ENCODE data around the gene TM4SF1.
A peak's percentile ranks its signal among the peaks of the same experiment; 100 is the strongest.

Gene TM4SF1

GRCh38 chr3:149366941-149367840 is 10.3 kb downstream of the TM4SF1 start:
- no peak overlapping the region for H3K9ac ChIP-seq (ENCODE audit: low read length)
- H4K8ac ChIP-seq (ENCODE audit: low read length), result no peak overlapping the region
- DNase-seq, result peak; percentile 77
- peak overlapping the region in 1 of 2 experiments; percentile 64 for H3K4ac ChIP-seq (ENCODE audit: low read depth in 1 of 2, low read length in 2 of 2)
- peaks cover 0 to 10% of the 10 kb centered on the region in 2 experiments for H3K36me3 ChIP-seq (ENCODE audit: control insufficient read depth in 1 of 2, insufficient read depth in 2 of 2, low read depth in 1 of 2, low read length in 2 of 2)
- no peaks in the 10 kb centered on the region for H3K79me1 ChIP-seq (replicated peaks; ENCODE audit: low read length, poor library complexity, severe bottlenecking)
- H2AK5ac ChIP-seq (ENCODE audit: low read length, severe bottlenecking), result no peak overlapping the region
- no peak overlapping the region for H2BK15ac ChIP-seq (ENCODE audit: low read depth, poor library complexity, severe bottlenecking)
- no peak overlapping the region for H2BK5ac ChIP-seq (ENCODE audit: low read depth, low read length, poor library complexity, severe bottlenecking)
- H2BK120ac ChIP-seq (ENCODE audit: low read depth, low read length), result no peak overlapping the region
- peaks cover 3% of the 10 kb centered on the region for H3K4me1 ChIP-seq (ENCODE audit: control insufficient read depth, insufficient read depth, low read depth, low read length)
- H3K9me3 ChIP-seq (ENCODE audit: control insufficient read depth, low read length), result no peaks in the 10 kb centered on the region
- H2BK12ac ChIP-seq (ENCODE audit: low read length in 2 of 2), result peak overlapping the region in 1 of 2 experiments; percentile 47
- H4K91ac ChIP-seq (ENCODE audit: low read length), result no peak overlapping the region
- no peak overlapping the region for H3K4me2 ChIP-seq (ENCODE audit: low read length, poor library complexity, severe bottlenecking)
- no peak overlapping the region for H3K18ac ChIP-seq (ENCODE audit: low read depth in 1 of 2, low read length in 2 of 2)
- WGBS, result 74% methylated on average over 3 of the region's 3 CpGs
- no peak overlapping the region for H3K14ac ChIP-seq (ENCODE audit: low read length in 2 of 2)
- H3K27me3 ChIP-seq (ENCODE audit: control insufficient read depth in 1 of 2, insufficient read depth in 1 of 2, low read length in 2 of 2), result no peaks in the 10 kb centered on the region
- no peak overlapping the region for H3K4me3 ChIP-seq (ENCODE audit: insufficient read depth in 1 of 2, low read depth in 1 of 2, low read length in 2 of 2)
- peak overlapping the region; percentile 46 for H3K27ac ChIP-seq (ENCODE audit: low read length, poor library complexity, severe bottlenecking)
- peak overlapping the region; percentile 58 for H2AFZ ChIP-seq (ENCODE audit: low read depth, low read length)
- no peak overlapping the region for H3K23ac ChIP-seq (ENCODE audit: low read length in 2 of 2)

DNA sequence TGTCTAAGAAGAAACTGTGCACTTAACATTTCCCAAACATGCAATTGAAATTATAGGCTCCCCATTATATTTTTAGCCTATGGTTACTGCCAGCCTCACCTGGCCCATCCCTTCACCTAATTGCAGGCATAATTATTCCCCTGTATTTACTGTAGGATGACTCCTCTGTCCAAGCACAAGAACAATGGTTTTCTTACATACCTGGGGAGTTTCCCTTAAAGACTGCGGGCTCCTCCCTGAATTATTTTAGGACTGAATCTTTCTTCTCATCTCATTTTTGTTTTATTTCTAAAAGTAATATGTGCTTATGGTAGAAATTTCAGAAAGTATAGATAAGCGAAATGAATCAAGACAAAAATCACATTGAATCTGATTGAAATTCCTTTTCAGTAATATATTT is 11.4 kb downstream of the TM4SF1 start:
- Histone ChIP-seq H3K4ac (ENCODE audit: low read depth in 1 of 2, low read length in 2 of 2) (no peak overlapping the region), H4K91ac (ENCODE audit: low read length) (no peak overlapping the region)

DNA sequence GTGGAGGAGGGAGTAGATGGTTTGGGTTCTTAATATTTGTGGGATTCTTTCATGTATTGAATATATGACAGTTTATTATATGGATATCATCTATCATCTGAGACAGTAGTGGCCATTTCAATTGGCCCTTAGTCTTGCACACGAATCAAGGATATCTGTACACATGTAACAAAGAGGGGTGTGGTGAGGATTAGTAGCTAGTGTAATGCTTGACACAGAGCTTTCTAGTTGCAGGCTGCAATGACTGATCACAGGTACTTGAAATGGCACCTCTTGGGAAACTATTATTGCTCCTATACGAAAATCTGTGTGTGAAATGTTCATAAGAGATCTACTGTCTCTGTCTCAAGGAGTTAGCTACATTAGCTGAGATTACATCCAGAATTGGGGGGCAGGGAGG is 12.8 kb downstream of the TM4SF1 start:
- Histone ChIP-seq H3K4ac (ENCODE audit: low read depth in 1 of 2, low read length in 2 of 2) (no peak overlapping the region), H2BK120ac (ENCODE audit: low read depth, low read length) (no peak overlapping the region), H3K79me1 (replicated peaks; ENCODE audit: low read length, poor library complexity, severe bottlenecking) (no peaks in the 10 kb centered on the region), H3K9me3 (ENCODE audit: control insufficient read depth, low read length) (no peaks in the 10 kb centered on the region), H4K8ac (ENCODE audit: low read length) (no peak overlapping the region), H3K27me3 (ENCODE audit: control insufficient read depth in 1 of 2, insufficient read depth in 1 of 2, low read length in 2 of 2) (no peaks in the 10 kb centered on the region), H3K27ac (ENCODE audit: low read length, poor library complexity, severe bottlenecking) (no peak overlapping the region), H2BK15ac (ENCODE audit: low read depth, poor library complexity, severe bottlenecking) (no peak overlapping the region), H3K18ac (ENCODE audit: low read depth in 1 of 2, low read length in 2 of 2) (no peak overlapping the region), H3K4me3 (ENCODE audit: insufficient read depth in 1 of 2, low read depth in 1 of 2, low read length in 2 of 2) (no peak overlapping the region), H4K91ac (ENCODE audit: low read length) (no peak overlapping the region), H3K14ac (ENCODE audit: low read length in 2 of 2) (no peak overlapping the region), H3K36me3 (ENCODE audit: control insufficient read depth in 1 of 2, insufficient read depth in 2 of 2, low read depth in 1 of 2, low read length in 2 of 2) (no peaks in the 10 kb centered on the region), H2BK5ac (ENCODE audit: low read depth, low read length, poor library complexity, severe bottlenecking) (no peak overlapping the region), H3K9ac (ENCODE audit: low read length) (no peak overlapping the region), H2AK5ac (ENCODE audit: low read length, severe bottlenecking) (no peak overlapping the region), H3K4me1 (ENCODE audit: control insufficient read depth, insufficient read depth, low read depth, low read length) (peaks cover 1% of the 10 kb centered on the region), H2BK12ac (ENCODE audit: low read length in 2 of 2) (no peak overlapping the region), H2AFZ (ENCODE audit: low read depth, low read length) (no peak overlapping the region), H3K23ac (ENCODE audit: low read length in 2 of 2) (no peak overlapping the region), H3K4me2 (ENCODE audit: low read length, poor library complexity, severe bottlenecking) (no peak overlapping the region)
- 100% methylated on average over 2 of the region's 2 CpGs for WGBS
- DNase-seq, result no peak

More for the DNA sequence above, 11.4 kb downstream of the TM4SF1 start:
- Histone ChIP-seq H3K4me2 (ENCODE audit: low read length, poor library complexity, severe bottlenecking) (no peak overlapping the region), H2AK5ac (ENCODE audit: low read length, severe bottlenecking) (no peak overlapping the region), H2BK12ac (ENCODE audit: low read length in 2 of 2) (no peak overlapping the region), H3K27ac (ENCODE audit: low read length, poor library complexity, severe bottlenecking) (no peak overlapping the region), H3K23ac (ENCODE audit: low read length in 2 of 2) (no peak overlapping the region), H3K14ac (ENCODE audit: low read length in 2 of 2) (no peak overlapping the region), H3K4me3 (ENCODE audit: insufficient read depth in 1 of 2, low read depth in 1 of 2, low read length in 2 of 2) (no peak overlapping the region), H3K27me3 (ENCODE audit: control insufficient read depth in 1 of 2, insufficient read depth in 1 of 2, low read length in 2 of 2) (no peaks in the 10 kb centered on the region), H3K9ac (ENCODE audit: low read length) (no peak overlapping the region), H2BK5ac (ENCODE audit: low read depth, low read length, poor library complexity, severe bottlenecking) (no peak overlapping the region), H3K4me1 (ENCODE audit: control insufficient read depth, insufficient read depth, low read depth, low read length) (peaks cover 1% of the 10 kb centered on the region), H3K36me3 (ENCODE audit: control insufficient read depth in 1 of 2, insufficient read depth in 2 of 2, low read depth in 1 of 2, low read length in 2 of 2) (peaks cover 0 to 3% of the 10 kb centered on the region in 2 experiments), H4K8ac (ENCODE audit: low read length) (no peak overlapping the region), H3K9me3 (ENCODE audit: control insufficient read depth, low read length) (no peaks in the 10 kb centered on the region), H3K18ac (ENCODE audit: low read depth in 1 of 2, low read length in 2 of 2) (no peak overlapping the region), H2BK120ac (ENCODE audit: low read depth, low read length) (no peak overlapping the region), H2BK15ac (ENCODE audit: low read depth, poor library complexity, severe bottlenecking) (no peak overlapping the region), H2AFZ (ENCODE audit: low read depth, low read length) (no peak overlapping the region), H3K79me1 (replicated peaks; ENCODE audit: low read length, poor library complexity, severe bottlenecking) (no peaks in the 10 kb centered on the region)
- no peak for DNase-seq
- no CpG with 5 or more reads among the region's 2 CpGs for WGBS

- Histone ChIP-seq H3K14ac (ENCODE audit: low read length in 2 of 2) (no peak overlapping the region), H3K79me1 (replicated peaks; ENCODE audit: low read length, poor library complexity, severe bottlenecking) (no peaks in the 10 kb centered on the region), H4K8ac (ENCODE audit: low read length) (no peak overlapping the region), H3K4me3 (ENCODE audit: insufficient read depth in 1 of 2, low read depth in 1 of 2, low read length in 2 of 2) (no peak overlapping the region), H3K4ac (ENCODE audit: low read depth in 1 of 2, low read length in 2 of 2) (no peak overlapping the region), H2BK120ac (ENCODE audit: low read depth, low read length) (no peak overlapping the region), H3K4me1 (ENCODE audit: control insufficient read depth, insufficient read depth, low read depth, low read length) (peaks cover 1% of the 10 kb centered on the region), H2BK5ac (ENCODE audit: low read depth, low read length, poor library complexity, severe bottlenecking) (no peak overlapping the region), H2BK12ac (ENCODE audit: low read length in 2 of 2) (no peak overlapping the region), H3K27me3 (ENCODE audit: control insufficient read depth in 1 of 2, insufficient read depth in 1 of 2, low read length in 2 of 2) (no peaks in the 10 kb centered on the region), H3K27ac (ENCODE audit: low read length, poor library complexity, severe bottlenecking) (no peak overlapping the region), H3K9ac (ENCODE audit: low read length) (no peak overlapping the region), H3K23ac (ENCODE audit: low read length in 2 of 2) (no peak overlapping the region), H3K18ac (ENCODE audit: low read depth in 1 of 2, low read length in 2 of 2) (peak overlapping the region in 1 of 2 experiments; percentile 49), H2BK15ac (ENCODE audit: low read depth, poor library complexity, severe bottlenecking) (no peak overlapping the region), H2AK5ac (ENCODE audit: low read length, severe bottlenecking) (no peak overlapping the region), H2AFZ (ENCODE audit: low read depth, low read length) (no peak overlapping the region), H3K36me3 (ENCODE audit: control insufficient read depth in 1 of 2, insufficient read depth in 2 of 2, low read depth in 1 of 2, low read length in 2 of 2) (no peaks in the 10 kb centered on the region), H3K9me3 (ENCODE audit: control insufficient read depth, low read length) (no peaks in the 10 kb centered on the region), H4K91ac (ENCODE audit: low read length) (no peak overlapping the region), H3K4me2 (ENCODE audit: low read length, poor library complexity, severe bottlenecking) (no peak overlapping the region)
- WGBS, result 69% methylated on average over 2 of the region's 2 CpGs
- DNase-seq, result peak; percentile 83
Measured at GRCh38 chr3:149363053-149363452, 14.4 kb downstream of the TM4SF1 start.

Data from mesenchymal stem cell (in vitro differentiated cells and primary cell).